ENCODE data around the gene C2orf68. TPM values are rescaled to one million over a fixed set of nuclear protein-coding genes. Genes with fewer than 3 reads are reported as not detected.
A peak's percentile ranks its signal among the peaks of the same experiment; 100 is the strongest.
"Not testable (repeated sequence)": the region's sequence is repeated elsewhere in the genome, so short reads cannot be mapped to it uniquely, and the experiment has no call there.

Gene C2orf68, protein sequence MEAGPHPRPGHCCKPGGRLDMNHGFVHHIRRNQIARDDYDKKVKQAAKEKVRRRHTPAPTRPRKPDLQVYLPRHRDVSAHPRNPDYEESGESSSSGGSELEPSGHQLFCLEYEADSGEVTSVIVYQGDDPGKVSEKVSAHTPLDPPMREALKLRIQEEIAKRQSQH
- 13.3 and 18.9 TPM in 2 replicates for total RNA-seq

- DNase-seq (ENCODE audit: low read depth) = peak; percentile 60
These were observed at the start of gene C2orf68 for GRCh38 chr2:85611705-85612587. TSS of gene C2orf68 (minus strand) at chr2:85612066. CDS start at chr2:85611984, 82 bp downstream.

DNA sequence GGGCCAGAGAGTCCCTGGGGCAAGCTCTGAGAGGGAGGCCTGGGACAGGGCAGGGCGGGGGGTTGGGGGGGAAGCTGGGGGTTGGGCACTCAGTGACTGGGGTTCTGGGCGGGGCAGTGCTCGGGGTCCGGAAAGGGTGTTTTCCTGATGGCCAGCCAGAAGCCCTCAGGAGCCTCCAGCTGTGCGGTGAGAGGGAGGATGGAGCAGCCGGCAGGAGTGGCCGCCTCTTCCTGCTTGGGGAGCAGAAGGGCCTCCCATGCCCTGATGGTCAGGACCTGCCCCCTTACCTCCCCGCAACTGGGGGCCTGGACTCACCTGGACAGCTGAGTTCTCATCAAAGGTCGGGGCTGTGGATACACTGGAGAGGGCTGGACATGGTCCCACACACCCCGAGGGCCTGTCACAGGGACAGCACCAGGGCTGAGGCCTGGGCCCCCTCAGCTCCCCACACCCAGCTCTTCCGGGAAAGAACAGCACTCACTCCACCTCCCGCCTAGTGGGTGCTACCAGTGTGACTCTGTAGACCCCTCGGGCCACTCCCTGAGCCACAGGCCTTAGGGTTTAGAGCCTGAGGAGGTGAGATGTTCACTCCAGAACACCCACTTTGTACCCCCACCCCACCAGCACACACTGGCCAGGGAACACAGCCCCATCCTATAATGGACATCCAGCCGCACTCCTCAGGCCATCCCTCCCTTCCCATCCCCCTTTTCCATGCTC is 49.4 kb upstream of the C2orf68 start:
- DNase-seq (ENCODE audit: low read depth) = no peak

DNA sequence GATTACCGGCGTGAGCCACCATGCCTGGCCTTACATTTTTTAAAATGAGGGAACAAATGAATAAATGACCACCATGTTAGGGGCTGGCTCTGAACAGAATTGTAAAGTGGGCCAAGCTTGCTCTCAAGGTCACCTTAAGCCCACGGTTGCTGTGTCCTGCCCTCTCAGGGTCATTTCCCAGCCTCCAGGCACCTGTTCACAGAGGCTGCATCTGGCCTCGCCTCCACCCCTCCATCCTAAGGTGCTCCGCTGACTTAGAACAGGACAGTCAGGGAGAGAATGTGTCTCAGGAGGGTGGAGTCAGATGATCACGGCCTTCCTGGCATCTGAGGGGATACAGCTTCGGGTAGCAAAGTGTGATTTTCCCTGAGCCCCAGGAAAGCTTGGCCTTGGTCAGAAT is 48.9 kb upstream of the C2orf68 start:
- DNase-seq (ENCODE audit: low read depth) = no peak

DNA sequence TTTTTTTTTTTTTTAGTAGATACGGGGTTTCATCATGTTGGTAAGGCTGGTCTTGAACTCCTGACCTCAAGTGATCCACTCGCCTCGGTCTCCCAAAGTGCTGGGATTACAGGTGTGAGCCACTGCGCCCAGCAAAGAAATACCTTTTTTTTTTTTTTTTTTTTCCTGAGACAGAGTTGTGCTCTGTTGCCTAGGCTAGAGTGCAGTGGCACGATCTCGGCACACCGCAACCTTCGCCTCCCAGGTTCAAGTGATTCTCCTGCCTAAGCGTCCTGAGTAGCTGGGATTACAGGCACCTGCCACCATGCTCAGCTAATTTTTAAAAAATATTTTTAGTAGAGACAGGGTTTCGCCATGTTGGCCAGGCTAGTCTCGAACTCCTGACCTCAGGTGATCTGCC is 48.4 kb upstream of the C2orf68 start:
- DNase-seq (ENCODE audit: low read depth) = not testable (repeated sequence)

- no peak for DNase-seq (ENCODE audit: low read depth)
These were observed 47.6 kb upstream of the C2orf68 start for GRCh38 chr2:85659324-85659981.

- DNase-seq (ENCODE audit: low read depth) = not testable (repeated sequence)
These were observed 45.5 kb upstream of the C2orf68 start for GRCh38 chr2:85657399-85657798.

DNA sequence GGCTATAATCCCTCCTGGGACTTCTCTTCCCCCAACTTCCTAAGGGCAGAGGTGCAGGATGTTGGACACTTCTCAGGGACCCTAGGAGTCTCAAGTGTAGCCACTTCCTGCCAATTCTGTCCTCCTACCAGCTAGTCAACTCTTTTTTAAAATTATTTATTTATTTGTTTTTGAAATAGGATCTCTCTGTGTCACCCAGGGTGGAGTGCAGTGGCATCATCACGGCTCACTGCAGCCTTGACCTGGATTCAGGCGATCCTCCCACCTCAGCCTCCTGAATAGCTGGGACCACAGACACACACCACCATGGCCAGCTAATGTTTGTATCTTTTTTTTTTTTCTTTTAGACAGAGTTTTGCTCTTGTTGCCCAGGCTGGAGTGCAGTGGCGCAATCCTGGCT is 44.6 kb upstream of the C2orf68 start:
- DNase-seq (ENCODE audit: low read depth) = no peak

GRCh38 chr2:85655961-85656417 is 44.1 kb upstream of the C2orf68 start:
- DNase-seq (ENCODE audit: low read depth) = peak; percentile 82

DNA sequence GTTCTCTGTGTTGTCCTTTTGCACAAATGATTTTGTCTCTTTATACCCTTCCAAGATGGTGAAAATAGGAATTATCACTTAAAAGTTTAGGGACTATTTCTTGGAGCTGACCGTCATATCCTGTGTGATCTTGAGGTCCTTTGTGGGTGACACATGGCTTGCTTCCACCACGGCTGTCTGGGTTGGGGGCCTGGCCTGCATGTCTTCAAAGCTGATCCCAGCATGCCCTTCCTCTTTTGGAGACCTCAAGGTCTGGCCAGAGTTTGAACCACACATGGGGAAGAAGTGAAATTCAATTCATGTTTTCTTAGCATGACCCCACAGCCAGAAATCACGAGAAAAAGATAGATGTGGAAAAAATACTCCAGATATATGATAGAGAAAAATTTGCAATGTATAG is 42.1 kb upstream of the C2orf68 start:
- no peak for DNase-seq (ENCODE audit: low read depth)

DNA sequence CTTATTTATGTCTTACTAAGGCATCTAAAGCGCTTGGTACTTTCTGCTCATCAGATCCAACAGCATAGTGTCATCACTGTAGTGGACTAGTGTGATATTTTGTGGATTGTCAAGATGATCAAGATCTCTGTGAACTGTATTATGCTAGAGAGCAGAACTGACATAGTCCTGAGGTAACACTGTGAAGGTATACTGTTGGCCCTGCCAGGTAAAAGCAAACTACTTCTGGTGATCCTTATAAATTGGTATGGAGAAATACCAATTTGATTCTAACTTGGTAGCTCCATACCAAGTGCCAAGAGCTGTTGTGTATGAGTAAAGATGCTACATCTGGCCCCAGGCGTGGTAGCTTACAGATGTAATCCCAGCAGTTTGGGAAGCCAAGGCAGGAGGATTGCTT is 40.2 kb upstream of the C2orf68 start:
- DNase-seq (ENCODE audit: low read depth) = no peak

DNA sequence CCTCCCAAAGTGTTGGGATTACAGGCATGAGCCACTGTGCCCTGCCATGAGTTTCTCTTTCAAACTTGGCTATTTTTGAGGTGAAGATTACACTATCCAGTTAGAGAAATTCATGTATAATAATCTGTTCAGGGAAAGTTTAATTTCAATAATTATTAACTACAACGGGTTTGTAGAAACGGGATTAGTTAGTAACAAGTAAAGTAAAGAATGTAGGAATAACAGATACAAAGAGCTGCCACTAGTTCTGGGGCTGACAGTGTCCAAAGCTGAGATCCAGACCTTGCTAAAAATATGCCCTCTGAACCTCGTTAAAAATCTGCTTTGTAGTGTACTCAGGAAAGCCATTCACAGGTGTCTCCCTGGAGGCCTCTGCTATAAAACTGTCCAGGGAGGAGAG is 39.2 kb upstream of the C2orf68 start:
- DNase-seq (ENCODE audit: low read depth) = peak; percentile 56

DNA sequence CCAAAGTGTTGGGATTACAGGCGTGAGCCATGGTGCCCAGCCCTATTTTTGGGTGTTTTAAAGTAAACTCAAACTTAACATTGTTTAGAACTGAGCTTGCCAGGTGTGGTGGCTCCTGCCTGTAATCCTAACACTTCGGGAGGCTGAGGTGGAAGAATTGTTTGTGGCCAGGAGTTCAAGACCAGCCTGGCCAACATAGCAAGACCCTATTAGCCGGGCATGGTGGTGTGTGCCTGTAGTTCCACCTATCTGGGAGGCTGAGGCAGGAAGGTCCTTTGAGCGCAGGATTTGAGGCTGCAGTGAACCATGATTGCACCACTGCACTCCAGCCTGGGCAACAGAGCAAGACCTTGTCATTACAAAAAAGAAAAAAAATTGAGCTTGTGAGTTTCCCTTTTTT is 38.6 kb upstream of the C2orf68 start:
- peak; percentile 16 for DNase-seq (ENCODE audit: low read depth)

DNA sequence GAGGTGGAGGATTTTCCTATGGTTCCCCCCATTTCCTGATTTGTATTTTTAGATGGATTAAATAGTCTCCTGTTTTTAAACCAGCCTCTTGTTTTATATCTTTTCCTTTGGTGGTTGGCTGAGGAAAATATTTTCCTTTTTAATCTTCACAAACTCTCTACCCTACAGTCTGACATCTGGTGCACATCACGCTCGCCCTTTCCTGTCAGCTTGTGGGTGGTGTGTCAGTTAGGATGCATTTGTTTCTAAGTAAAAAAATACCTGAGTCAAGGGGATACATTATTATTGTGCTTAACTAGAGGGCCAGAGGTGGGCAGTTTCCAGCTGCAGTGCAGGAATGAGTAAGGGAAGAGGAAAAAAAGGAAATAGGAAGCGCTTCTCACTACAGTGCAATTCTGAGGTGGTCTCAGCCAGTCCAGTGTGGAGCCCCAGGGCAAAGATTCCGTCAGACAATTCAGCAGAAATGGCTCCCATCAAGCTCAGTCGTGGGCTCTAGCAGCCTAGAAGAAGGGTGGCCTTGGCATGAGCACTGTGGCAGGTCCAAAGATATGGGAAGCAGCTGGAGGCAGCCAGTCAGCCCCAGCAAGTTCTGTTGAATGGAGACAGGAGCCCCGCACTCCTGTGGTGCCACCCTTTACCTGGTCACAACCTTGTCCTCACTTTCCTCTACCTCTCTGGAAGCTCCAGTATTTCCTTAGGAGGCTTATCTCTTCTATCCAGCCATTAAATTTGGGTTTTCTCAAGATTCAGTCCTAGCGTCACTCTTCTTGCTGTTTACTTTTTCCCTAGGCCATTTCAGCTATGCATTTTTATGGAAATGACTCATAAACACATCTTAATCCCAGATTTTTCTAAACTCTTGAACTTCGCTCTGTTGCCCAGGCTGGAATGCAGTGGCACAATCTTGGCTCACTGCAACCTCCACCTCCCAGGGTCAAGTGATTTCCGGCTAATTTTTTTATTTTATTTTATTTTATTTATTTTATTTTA is 37.6 kb upstream of the C2orf68 start:
- peak; percentile 19 for DNase-seq (ENCODE audit: low read depth)

DNA sequence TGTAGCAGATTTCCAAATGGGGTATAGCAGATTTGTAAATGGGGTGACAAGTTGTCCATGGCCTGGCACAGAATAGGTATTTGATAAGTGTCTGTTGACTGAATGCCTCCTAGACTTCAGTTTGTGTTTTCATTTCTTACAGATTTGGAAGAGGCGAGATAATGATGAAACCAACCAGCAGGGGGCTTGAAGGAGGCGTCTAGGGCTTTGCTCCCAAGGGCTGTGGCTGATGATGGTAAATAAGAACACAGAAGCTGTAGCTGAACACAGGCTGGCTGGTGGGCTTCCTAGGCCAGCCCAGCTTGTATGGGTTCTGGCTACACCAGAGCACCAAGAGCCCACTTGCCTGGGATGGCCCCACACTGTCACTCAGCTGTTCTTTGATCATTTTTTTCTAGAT is 36.8 kb upstream of the C2orf68 start:
- DNase-seq (ENCODE audit: low read depth) = peak; percentile 24

DNA sequence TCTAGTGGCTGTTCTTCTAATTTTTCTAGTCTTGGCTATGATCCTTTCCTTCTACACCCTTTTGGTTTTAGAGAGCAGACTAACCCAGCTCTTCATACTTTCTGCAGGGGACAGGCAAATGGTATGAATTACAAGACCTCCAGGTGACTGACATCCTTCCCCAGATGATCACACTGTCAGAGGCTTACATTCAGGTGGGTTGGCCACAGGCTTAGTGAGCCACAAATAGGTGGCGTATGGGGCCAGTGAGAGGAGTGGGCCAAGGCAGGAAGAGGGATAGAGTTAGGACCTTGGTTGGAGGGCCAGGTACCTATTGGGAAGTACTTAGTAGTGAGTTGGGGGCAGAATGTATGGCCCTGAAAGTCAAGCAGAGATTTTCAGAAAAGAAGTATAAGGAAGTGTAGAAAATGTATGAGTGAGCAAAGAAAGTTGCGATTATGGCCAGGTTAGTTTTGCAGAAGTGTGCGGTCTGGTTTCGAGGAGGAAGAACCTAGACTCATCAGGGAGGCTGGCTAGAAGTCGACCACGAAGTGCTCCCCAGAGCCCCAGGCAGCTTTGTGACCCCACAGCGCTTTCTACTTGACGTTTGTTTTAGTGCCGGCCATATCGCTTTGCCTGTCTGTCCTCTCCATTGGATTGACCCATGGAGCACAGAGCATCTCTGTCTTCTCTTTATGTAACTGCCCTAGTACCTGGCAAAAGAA is 36.1 kb upstream of the C2orf68 start:
- no peak for DNase-seq (ENCODE audit: low read depth)

- DNase-seq (ENCODE audit: low read depth) = no peak
These were observed 34.3 kb upstream of the C2orf68 start for GRCh38 chr2:85646166-85646565.

GRCh38 chr2:85644909-85645308 is 33.0 kb upstream of the C2orf68 start:
- no peak for DNase-seq (ENCODE audit: low read depth)

GRCh38 chr2:85642725-85643124 is 30.9 kb upstream of the C2orf68 start:
- no peak for DNase-seq (ENCODE audit: low read depth)

DNA sequence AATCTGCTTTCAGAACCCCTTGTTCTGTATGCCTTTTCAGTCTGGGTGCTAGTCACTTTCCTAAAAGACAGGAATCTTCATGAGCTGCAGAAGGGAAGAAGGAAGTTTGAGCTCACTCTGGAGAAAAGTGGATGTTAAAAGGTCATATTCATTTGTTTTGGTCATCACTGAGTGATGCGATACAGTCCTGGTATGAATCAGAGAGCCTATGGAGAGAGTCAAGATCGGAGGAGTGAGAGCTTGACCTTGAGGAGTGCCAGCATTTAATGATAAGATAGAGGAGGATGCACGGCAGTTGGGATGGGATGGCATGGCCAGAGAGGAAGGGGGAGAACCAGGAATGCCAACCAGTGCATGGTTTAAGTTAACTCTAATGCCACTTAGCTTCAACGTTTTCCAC is 23.8 kb upstream of the C2orf68 start:
- no peak for DNase-seq (ENCODE audit: low read depth)

GRCh38 chr2:85635011-85635410 is 23.1 kb upstream of the C2orf68 start:
- no peak for DNase-seq (ENCODE audit: low read depth)

Data from renal cortical epithelial cell (primary cell).